HG03103 (cell line): ENCODE data around the gene YBX1.
"Not testable (repeated sequence)": the region's sequence is repeated elsewhere in the genome, so short reads cannot be mapped to it uniquely, and the experiment has no call there.

Experiments used
- ATAC-seq: cut with Tn5 transposase; IDR thresholded peaks from one replicate; pipeline ENCODE4 v1.9.1; 2021; ENCODE audit warnings: low read depth; ENCODE audit not compliant: unreplicated experiment

Gene YBX1

DNA sequence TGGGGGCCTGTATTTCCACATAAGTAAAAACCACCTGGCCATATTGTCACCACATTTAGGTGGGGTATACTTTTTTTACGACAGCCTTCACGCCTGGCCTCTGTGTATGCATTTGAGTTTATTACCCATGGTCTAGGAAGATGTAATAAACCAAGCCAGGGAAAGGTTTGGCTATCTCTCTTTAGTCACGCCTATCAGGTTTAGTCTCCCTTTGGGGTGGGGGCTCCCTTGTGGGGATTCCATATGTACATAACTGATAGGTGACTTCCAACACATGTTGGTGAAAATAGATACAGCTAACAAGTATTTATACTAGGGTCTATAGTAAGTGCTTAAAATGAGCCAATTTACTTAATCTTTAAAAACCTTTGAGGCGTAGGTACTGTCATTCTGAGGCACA lies 4.2 kb downstream of the YBX1 start:
- ATAC-seq: no peak

DNA sequence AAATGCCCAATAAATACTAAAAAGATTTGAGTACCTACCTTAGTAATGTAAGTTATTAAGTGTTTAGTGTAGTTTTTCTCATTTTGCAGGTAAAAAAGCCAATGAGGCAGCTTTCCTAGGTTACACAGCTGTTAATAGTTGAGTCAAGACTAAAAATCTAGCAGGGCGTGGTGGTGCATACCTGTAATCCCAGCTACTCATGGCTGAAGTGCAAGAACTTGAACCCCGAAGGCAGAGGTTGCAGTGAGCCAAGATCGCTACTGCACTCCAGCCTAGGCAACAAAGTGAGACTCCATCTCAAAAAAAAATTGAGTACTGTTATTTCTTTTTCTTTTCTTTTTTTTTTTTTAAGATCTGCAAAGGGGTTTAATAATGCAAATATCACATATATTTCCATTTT lies 7.7 kb downstream of the YBX1 start:
- ATAC-seq: no peak

DNA sequence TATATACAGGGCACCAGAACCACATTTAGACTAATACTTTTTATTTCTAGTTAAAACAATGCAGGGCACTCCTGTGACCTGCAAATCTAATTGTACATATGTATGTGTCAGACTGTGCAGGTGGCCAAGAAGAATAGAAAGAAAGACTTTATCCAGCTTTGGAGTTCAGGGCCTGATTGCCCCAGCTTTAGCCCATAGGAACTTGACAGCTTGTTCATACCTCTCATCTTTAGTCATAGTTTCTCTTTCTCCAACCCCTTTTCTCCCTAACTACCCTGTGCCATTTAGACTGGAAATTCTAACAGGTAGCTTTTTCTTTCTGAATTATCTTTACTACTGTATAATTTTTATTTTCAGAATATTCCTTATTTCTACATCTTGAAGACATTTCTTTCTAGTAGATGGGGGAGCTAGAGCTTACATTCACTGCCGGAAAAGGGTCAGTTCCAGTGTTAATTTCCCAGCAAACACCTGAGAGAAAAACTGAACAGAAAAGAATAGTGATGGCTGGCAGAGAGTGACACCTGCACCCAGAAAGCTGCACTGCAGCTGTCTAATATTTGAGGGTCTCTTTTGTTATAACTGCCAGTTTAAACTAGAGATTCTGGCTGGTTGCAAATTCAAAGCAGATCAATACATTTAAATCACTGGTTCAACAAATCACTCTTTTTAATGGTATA lies 8.4 kb downstream of the YBX1 start:
- no peak for ATAC-seq

DNA sequence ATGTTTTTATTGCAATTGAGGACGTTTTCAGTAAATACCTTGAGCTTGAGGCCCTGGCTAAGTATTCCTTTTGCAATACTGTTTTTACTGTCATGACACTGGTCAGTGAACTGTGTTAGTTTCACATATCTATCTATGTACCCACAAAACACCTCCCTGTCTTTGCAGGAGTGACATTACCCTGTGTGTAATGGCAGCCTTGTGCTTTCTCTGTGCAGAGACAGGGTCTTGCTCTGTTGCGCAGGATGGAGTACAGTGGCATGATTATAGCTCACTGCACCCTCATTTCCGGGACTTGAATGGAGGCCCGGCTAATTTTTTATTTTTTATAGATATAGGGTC lies 8.9 kb downstream of the YBX1 start:
- no peak for ATAC-seq

DNA sequence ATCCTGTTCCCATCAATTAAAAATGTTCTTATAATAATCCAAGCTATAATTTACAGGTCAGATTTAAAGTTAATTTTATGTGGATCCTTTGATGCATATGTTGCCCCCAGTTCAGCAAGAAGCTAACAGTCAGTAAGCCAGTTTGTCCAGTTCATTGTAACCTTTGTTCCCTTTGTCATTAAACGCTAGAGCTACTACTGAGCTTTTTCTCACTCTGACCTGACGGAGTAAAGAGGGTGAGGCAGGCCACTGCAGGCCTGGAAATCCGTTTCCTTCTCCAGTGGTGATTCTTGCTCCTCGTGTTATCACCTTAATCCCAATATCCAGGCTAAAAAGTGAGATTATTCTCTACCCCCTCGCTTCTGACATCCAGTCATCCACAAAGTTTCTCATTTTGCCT lies 10.2 kb downstream of the YBX1 start:
- no peak for ATAC-seq

DNA sequence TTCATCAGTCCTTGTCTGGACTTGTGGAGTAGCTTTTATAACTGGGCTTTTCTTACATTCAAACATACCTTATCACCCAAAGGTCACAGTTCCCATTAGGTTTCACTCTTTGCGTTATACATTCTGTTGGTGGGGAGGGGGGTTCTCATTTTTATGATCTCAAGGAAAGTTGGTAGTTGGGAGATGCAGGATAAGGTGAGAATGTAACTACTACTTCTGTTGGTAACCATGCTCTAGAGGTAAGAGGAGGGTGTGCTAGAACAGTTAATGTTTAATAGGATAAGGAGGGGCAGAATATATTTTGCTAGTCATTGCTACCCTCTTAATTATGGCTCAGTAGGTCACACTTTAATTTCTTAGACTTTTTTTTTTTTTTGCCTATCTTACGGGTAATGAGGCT lies 10.7 kb downstream of the YBX1 start:
- ATAC-seq: no peak

DNA sequence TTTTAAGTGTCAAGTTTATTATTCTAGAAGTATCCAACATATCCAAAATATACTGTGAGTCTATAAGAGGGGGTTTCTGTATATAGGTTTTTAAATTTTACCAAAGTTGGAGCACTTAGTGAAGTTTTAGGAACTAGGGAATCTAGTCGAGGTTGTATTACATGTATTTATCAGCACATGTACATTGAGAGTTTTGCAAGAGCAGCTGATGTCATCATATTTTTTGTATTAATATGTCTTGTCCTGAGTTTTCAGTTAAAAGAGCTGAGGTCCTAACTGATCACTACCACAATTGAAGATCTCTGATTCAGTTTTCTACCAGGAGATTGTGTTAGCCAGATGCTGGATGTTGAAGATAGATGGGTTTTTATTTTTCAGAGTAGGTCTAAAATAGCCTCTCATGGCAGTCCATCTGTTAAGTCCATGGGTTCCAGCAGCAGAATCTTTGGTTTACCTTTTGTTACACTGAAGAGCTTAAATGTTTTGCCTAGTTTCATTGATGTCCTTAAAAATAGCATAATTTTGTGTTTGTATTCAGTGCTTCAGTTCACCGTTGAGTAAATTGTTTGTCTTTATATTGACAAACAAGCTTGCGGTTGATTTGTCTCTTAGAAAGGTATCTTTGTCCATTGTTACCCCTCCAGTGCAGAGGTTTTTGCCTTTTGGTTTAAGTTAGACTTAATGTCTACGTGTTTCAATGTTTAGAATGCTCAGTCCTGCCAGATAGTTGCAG lies 16.0 kb downstream of the YBX1 start:
- ATAC-seq: no peak

DNA sequence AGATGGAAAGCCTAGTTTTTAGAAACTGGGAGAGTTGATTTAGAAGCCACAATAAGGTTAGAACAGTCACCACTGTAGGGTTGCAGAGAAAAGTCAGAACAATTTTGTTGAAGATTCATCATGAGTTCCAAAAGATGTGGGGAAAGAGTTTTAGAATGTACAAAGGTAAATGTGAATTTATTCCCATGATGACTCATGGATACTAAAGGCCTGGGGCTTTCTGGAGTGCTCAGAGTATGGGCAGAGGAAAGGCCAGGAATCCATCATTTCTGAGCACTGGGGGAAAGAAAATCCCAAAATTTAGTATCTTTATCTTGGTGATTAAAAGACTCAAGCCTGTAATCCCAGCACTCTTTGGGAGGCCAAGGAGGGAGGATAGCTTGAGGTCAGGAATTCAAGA lies 17.8 kb downstream of the YBX1 start:
- ATAC-seq: no peak

DNA sequence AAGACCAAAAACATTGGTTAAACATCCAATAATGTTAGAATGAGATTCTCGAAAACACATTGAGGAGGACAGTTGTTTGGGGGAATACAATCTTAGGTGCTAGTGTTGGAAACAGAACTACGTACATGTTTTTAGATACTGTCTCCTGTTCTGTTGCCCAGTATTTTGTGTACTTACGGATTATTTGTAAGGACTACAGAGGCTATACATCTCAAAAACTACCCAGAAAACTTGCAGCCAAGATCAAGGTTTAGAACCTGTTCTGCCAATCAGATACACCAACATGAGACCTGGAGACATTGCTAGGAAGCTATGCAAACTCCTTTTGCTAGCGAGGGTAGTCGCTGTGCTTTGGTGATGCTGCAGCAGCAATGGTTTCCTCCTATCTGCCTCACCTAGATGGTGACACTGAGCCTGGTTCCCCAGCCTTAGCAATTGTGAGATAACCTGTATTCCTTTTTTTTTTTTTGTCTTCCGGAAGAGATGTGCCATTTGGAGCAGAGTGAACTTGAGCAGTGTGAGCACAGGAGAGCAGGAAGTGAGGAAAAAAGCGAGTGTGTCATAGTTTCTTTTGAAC lies 21.8 kb downstream of the YBX1 start:
- no peak for ATAC-seq

DNA sequence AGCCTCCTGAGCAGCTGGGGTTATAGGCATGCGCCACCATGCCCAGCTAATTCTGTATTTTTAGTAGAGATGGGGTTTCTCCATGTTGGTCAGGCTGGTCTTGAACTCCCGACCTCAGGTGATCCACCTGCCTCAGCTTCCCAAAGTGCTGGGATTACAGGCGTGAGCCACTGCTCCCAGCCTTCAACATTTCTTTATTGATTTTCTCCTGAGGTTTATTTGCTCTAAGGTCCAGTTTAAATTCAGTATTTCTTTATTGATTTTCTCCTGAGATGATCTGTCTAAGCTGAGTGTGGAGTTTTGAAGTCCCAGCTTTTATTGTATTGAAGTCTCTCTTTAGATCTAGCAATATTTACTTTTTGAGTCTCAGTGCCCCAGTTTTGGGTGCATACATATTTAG lies 30.6 kb downstream of the YBX1 start:
- ATAC-seq: not testable (repeated sequence)

DNA sequence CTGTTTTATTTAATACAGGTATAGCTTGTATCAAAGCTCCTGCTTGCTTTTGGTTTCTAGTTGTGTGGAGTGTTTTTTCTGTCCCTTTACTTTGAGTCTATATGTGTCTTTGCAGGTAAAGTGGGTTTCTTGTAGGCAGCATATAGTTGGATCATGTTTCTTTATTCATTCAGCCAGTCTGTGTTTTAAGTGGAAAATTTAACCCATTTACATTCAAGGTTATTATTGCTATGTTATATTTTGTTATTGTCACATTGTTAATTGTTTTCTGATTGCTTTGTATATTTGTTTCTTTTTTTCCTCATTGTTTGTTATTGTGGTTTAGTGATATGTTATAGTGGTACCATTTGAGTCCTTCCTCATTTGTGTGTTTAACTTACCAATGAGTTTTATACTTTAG lies 31.1 kb downstream of the YBX1 start:
- ATAC-seq: no peak

DNA sequence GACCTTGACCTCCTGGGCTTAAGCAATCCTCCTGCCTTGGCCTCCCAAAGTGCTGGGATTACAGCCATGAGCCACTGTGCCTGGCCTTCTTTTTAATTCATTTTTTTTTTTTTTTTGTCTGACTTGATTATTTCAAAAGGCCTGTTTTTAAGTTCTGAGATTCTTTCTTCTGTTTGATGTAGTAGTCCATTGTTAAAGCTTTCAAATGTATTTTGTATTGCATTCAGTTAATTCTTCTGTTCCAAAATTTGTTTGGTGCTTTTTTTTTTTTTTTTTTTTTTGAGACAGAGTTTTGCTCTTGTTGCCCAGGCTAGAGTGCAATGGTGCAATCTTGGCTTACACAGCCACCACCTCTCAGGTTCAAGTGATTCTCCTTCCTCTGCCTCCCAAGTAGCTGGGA lies 32.2 kb downstream of the YBX1 start:
- ATAC-seq: not testable (repeated sequence)

DNA sequence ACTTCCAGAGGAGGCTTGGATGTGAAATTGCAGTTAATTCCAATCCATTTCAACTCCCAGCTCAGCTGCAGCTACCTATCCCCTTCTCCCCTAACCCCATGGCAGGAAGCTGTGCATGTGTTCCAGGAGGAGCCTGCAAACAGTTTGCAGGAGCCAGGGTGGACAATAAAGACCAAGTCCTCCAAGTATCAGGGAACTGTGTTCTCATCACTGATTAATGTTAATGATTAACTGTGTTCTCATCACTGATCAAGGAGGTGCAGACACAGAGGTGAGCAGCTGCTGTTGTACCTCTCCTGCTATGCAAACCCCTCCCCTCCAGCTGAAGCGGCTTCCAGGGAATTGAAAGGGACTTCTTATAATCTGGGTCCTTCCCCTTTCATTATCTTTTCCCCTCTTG lies 38.6 kb downstream of the YBX1 start:
- ATAC-seq: no peak

DNA sequence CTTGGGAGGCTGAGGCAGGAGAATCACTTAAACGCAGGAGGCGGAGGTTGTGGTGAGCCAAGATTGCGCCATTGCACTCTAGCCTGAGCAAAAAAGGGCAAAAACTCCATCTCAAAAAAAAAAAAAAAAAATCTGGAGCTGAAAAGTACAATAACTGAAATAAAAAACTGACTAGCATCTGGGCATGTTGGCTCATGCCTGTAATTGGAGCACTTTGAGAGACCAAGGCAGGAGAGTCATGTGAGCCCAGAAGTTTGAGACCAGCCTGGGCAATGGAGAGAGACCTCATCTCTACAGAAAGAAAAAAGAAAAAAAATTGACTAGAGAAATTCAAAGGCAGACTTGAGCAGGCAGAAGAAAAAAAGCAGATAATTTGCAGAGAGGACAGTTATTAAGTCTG lies 39.7 kb downstream of the YBX1 start:
- no peak for ATAC-seq

DNA sequence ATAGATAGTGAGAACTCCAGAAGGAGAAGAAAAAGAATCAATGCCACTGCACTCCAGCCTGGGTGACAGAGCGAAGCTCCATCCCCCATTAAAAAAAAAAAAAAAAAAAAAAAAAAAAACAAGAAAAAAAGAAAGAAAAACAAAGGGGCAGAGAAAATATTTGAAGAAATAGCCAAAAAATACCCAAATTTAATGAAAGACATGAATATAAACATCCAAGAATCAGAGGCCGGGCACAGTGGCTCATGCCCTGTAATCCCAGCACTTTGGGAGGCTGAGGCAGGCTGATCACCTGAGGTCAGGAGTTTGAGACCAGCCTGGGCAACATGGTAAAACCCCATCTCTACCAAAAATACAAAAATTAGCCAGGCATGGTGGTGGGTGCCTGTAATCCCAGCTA lies 40.2 kb downstream of the YBX1 start:
- not testable (repeated sequence) for ATAC-seq

DNA sequence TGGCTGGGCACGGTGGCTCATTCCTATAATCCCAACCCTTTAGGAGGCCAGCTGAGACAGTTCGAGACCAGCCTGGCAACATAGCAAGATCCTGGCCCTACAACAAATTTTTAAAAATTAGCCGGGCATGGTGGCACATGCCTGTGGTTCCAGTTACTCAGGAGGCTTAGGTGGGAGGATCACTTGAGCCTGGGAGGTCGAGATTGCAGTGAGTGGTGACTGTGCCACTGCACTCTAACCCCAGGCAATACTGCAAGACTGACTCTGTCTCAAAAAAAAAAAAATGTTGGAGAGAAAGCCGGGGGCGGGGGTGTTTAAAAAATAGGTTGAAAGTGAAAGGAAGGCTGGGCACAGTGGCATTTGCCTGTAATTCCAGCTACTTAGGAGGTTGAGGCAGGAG lies 41.3 kb downstream of the YBX1 start:
- no peak for ATAC-seq

DNA sequence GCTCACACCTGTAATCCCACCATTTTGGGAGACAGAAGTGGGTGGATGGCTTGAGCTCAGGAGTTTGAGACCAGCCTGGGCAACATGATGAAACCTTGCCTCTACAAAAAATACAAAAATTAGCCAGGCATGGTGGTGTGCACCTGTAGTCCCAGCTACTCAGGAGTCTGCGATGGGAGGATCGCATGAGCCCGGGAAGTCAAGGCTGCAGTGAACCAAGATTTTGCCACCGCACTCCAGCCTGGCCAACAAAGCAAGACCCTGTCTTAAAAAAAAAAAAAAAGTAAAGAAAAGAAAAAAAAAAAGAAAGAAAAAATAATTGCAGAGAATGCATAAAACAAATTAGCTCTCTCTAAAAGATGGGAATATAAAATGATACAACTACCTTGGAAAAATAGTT lies 43.6 kb downstream of the YBX1 start:
- not testable (repeated sequence) for ATAC-seq

DNA sequence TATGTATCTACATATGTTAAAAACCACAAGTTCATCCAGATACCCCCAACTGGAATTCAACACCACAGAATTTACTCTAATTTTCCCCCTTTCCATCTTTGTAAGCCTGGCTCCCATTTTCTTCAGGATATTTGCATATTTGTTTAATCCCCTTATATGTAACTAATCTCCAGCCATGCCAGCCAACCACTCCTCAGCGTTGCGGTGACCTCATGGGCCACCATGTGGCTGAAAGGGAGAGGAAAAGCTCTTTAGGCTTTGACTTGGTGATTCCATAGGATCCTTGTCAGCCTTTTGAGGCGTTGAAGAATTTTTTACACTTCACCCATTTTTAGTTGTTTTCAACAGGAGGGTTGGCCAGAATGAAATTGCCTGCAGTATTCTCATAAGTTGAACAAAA lies 47.8 kb downstream of the YBX1 start:
- ATAC-seq: no peak

DNA sequence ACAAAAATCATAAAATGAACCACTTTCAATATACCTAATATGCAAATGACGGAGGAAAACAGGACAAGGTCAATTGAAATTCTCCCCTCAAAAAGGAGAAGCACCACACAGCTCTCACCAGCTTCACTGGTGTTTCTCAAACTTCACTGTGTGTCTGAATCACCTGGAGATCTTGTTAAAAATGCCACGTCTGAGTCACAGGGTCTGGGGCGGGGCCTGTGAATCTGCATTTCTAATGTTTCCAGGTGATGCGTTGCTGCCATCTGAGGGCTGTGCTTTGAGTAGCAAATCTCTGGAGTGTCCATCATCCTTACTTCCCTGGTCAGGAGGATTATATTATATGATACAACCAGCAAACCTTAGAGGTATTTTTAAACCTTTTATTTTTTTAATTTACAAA lies 48.8 kb downstream of the YBX1 start:
- ATAC-seq: no peak

DNA sequence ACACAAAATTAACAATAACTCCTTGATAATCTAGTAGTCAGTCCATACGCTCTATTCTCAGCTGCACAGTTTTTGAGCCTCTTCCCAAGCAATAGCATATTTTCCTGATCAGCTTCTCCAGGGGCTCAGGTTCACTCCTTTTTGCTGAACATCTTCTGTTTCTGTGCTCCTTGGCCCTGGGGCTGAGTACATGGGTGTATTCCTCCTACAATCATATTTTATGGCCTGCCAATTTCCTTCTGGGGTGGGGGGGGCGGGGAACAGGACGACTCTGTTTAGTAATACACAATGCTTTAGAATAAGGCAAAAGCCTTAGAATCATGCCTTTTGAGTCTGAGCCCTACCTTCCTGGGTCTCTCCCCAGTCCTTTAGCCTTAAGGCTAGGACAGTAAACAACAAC lies 49.4 kb downstream of the YBX1 start:
- ATAC-seq: no peak

DNA sequence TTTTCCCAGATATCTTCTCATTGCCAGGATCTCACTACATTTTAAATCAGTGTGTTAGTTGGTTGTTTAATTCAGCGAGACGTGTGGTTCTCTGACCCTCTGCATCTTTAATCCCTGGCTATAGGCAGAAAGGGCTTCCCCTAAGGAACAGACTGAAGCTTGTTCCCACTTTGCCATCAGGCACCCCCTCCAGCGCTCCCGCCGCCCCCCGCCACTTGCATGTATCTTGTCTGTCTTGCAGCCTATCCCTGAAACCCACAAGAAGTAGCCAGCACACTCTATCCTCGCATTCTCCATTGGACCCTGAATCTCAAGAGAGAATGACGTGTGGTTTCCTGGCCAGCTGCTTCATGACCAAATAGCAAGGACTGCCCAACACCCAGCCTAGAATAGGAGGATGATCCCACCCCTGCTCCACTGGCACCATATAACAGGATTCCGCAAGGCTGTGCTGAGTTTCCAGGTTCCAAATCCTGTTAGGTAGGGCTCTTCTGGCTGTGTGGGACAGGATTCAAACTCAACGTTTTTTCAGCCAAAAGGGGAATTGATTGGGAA lies 50.0 kb downstream of the YBX1 start:
- no peak for ATAC-seq
